ENCODE measurements around the gene TRPT1. TPM values are rescaled to one million over a fixed set of nuclear protein-coding genes. Genes with fewer than 3 reads are reported as not detected.

TRPT1 gene
- polyA plus RNA-seq, 4 donors, result 46.5 to 115 (median 68.0) TPM

DNA sequence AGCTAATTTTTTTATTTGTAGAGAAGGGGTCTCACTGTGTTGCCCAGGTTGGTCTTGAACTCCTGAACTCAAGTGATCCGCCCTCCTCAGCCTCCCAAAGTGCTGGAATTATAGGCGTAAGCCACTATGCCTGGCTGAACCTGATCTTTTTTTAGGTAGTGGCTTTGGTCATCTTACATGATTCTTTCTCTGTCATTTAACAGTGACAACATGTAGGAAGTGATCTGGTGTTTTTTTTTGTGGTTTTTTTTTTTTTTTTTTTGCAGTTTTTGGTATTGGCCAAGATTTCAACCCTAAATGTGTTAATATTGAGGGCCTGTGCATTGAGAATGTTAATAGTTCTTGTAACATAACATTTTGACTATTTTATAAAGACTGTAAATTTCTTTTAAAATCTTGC, 27.5 kb downstream of the TRPT1 start:
- Histone ChIP-seq H3K27me3 (ENCODE audit: control insufficient read depth in 3 of 3, insufficient read depth in 3 of 3, low read length in 3 of 3) (no peaks in the 10 kb centered on the region), H3K4me1 (ENCODE audit: control insufficient read depth in 3 of 3, insufficient read depth in 2 of 3, low read depth in 1 of 3, low read length in 2 of 3) (no peaks in the 10 kb centered on the region), H3K9me3 (ENCODE audit: control insufficient read depth in 2 of 2, insufficient read depth in 1 of 2, low read depth in 1 of 2, low read length in 1 of 2) (no peaks in the 10 kb centered on the region), H3K27ac (ENCODE audit: low read depth in 1 of 3, low read length in 2 of 3) (no peak overlapping the region), H3K4me3 (ENCODE audit: low read depth in 1 of 3, low read length in 3 of 3) (no peak overlapping the region), H3K36me3 (ENCODE audit: control insufficient read depth in 3 of 3, insufficient read depth in 2 of 3, low read depth in 1 of 3, low read length in 3 of 3) (peaks cover 23 to 89% (median 34%) of the 10 kb centered on the region in 3 donors)
- DNase-seq (no peak), FAIRE-seq (no peak)
- WGBS, 3 donors, result 87 to 97% (median 96%) methylated on average over 2 of the region's 2 CpGs

DNA sequence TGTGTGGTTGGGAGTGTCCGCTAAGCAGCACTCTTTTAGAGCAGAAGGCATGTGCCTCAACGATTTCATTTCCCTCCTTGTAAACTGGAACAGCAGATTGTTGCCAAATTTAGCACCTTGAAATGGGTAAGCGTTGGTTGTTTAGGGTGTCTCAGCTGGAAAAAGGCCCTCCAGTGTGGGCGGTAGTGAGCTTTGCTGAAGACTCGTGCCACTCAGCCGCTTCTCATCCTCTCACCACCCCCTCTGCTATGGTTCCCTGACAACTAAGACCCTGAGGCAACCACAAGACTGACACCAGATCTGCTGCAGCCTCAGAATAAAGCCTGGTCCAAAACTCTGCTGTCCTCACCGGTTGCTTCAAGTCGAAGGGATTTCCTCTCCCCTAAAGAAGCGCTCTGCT, 29.4 kb downstream of the TRPT1 start:
- Histone ChIP-seq H3K4me3 (ENCODE audit: low read depth in 1 of 3, low read length in 3 of 3) (no peak overlapping the region), H3K4me1 (ENCODE audit: control insufficient read depth in 3 of 3, insufficient read depth in 2 of 3, low read depth in 1 of 3, low read length in 2 of 3) (no peaks in the 10 kb centered on the region), H3K9me3 (ENCODE audit: control insufficient read depth in 2 of 2, insufficient read depth in 1 of 2, low read depth in 1 of 2, low read length in 1 of 2) (no peaks in the 10 kb centered on the region), H3K27me3 (ENCODE audit: control insufficient read depth in 3 of 3, insufficient read depth in 3 of 3, low read length in 3 of 3) (no peaks in the 10 kb centered on the region), H3K27ac (ENCODE audit: low read depth in 1 of 3, low read length in 2 of 3) (no peak overlapping the region), H3K36me3 (ENCODE audit: control insufficient read depth in 3 of 3, insufficient read depth in 2 of 3, low read depth in 1 of 3, low read length in 3 of 3) (peaks cover 25 to 88% (median 32%) of the 10 kb centered on the region in 3 donors)
- FAIRE-seq (no peak), DNase-seq (no peak)
- 83 to 88% (median 85%) methylated on average over 9 of the region's 9 CpGs for WGBS, 3 donors

DNA sequence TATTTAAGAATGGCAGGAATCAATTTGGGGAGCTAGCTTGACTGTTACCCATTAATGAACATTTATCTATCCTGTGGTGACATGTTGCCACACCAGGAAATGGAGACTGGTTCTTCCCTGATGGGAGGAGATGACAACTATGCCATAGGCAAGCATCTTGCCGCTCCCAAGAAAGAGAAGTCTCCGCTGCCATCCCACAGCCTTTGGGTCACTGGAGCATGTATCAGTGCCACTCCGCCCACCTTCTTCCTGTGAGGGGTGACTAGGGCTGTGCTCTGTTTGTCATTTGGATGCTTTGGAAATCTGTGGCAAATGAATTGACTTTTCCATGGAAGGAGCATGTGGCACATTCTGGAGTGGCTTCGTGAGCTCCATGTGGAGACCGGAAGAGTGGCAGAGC, 33.6 kb downstream of the TRPT1 start:
- Histone ChIP-seq H3K4me3 (ENCODE audit: low read depth in 1 of 3, low read length in 3 of 3) (no peak overlapping the region), H3K4me1 (ENCODE audit: control insufficient read depth in 3 of 3, insufficient read depth in 2 of 3, low read depth in 1 of 3, low read length in 2 of 3) (no peaks in the 10 kb centered on the region), H3K36me3 (ENCODE audit: control insufficient read depth in 3 of 3, insufficient read depth in 2 of 3, low read depth in 1 of 3, low read length in 3 of 3) (peaks cover 18 to 77% (median 21%) of the 10 kb centered on the region in 3 donors), H3K27me3 (ENCODE audit: control insufficient read depth in 3 of 3, insufficient read depth in 3 of 3, low read length in 3 of 3) (no peaks in the 10 kb centered on the region), H3K9me3 (ENCODE audit: control insufficient read depth in 2 of 2, insufficient read depth in 1 of 2, low read depth in 1 of 2, low read length in 1 of 2) (no peaks in the 10 kb centered on the region), H3K27ac (ENCODE audit: low read depth in 1 of 3, low read length in 2 of 3) (no peak overlapping the region)
- WGBS, 3 donors, result 93 to 98% (median 96%) methylated on average over 5 of the region's 5 CpGs
- no peak for DNase-seq
- FAIRE-seq, result no peak

DNA sequence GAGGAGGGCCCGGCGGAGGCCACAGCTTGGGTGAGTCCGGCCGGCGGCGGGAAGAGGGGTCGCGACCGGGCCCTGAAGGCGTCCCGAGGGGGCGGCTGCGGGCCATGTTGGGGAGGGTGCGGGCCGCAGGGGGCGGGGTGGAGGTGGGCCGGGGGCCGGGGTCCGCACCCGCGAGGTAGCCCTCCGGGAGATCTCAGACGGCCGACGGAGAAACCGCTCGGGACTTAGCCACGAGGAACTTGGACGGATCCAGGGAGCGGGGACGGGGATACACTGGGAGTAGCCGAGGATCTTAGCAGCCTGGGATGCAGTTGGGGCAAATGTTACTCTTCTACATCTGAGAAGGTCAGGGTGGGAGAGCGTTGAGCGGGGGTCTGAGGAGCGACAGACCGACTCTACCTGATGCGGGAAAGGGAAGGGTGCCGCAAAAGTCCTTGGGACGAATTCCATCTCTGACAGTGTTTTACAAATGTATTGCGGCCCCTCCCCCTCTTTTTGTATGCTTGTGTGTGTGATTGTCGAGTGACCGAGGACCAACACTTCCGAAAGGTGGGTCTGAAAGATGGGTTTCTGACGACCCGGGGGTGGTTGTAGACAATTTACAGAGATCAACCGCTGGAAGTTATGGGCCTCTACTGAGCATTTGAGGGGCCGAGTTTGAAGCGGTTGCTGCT, 39.4 kb downstream of the TRPT1 start:
- no peak overlapping the region for H3K4me3 ChIP-seq (ENCODE audit: low read depth in 1 of 3, low read length in 3 of 3)
- H3K4me1 ChIP-seq (ENCODE audit: control insufficient read depth in 3 of 3, insufficient read depth in 2 of 3, low read depth in 1 of 3, low read length in 2 of 3), result peaks cover 0 to 16% (median 0%) of the 10 kb centered on the region in 3 donors
- H3K27me3 ChIP-seq (ENCODE audit: control insufficient read depth in 3 of 3, insufficient read depth in 3 of 3, low read length in 3 of 3), result no peaks in the 10 kb centered on the region
- FAIRE-seq, result no peak
- peak overlapping the region in 1 of 3 donors; percentile 52 for H3K27ac ChIP-seq (ENCODE audit: low read depth in 1 of 3, low read length in 2 of 3)
- peaks cover 0 to 27% (median 0%) of the 10 kb centered on the region in 3 donors for H3K36me3 ChIP-seq (ENCODE audit: control insufficient read depth in 3 of 3, insufficient read depth in 2 of 3, low read depth in 1 of 3, low read length in 3 of 3)
- no peaks in the 10 kb centered on the region for H3K9me3 ChIP-seq (ENCODE audit: control insufficient read depth in 2 of 2, insufficient read depth in 1 of 2, low read depth in 1 of 2, low read length in 1 of 2)
- peak in 1 of 2 donors; percentile 61 for DNase-seq
- WGBS, 3 donors, result 0 to 1% (median 1%) methylated on average over 40 to 48 of the region's 48 CpGs

GRCh38 chr11:64185693-64186491, 40.1 kb downstream of the TRPT1 start, which contains the start of gene STIP1:
STIP1 (plus strand) TSS chr11:64186171; CDS start chr11:64186262, 91 bp downstream.
- H3K27me3 ChIP-seq (ENCODE audit: control insufficient read depth in 3 of 3, insufficient read depth in 3 of 3, low read length in 3 of 3), result no peaks in the 10 kb centered on the region
- H3K9me3 ChIP-seq (ENCODE audit: control insufficient read depth in 2 of 2, insufficient read depth in 1 of 2, low read depth in 1 of 2, low read length in 1 of 2), result no peaks in the 10 kb centered on the region
- FAIRE-seq (peak; percentile 49), DNase-seq (peak; percentile 99 to 100)
- H3K36me3 ChIP-seq (ENCODE audit: control insufficient read depth in 3 of 3, insufficient read depth in 2 of 3, low read depth in 1 of 3, low read length in 3 of 3), result peaks cover 0 to 22% (median 0%) of the 10 kb centered on the region in 3 donors
- H3K27ac ChIP-seq (ENCODE audit: low read depth in 1 of 3, low read length in 2 of 3), result peak within 1 kb of the TSS; percentile 86 to 96 (median 91)
- H3K4me1 ChIP-seq (ENCODE audit: control insufficient read depth in 3 of 3, insufficient read depth in 2 of 3, low read depth in 1 of 3, low read length in 2 of 3), result peaks cover 0 to 24% (median 0%) of the 10 kb centered on the region in 3 donors
- 0 to 1% (median 0%) methylated on average over 50 to 74 of the region's 74 CpGs for WGBS, 3 donors
- peak within 1 kb of the TSS; percentile 55 to 70 (median 64) for H3K4me3 ChIP-seq (ENCODE audit: low read depth in 1 of 3, low read length in 3 of 3)

GRCh38 chr11:64185175-64185692, 40.8 kb downstream of the TRPT1 start:
- Histone ChIP-seq H3K36me3 (ENCODE audit: control insufficient read depth in 3 of 3, insufficient read depth in 2 of 3, low read depth in 1 of 3, low read length in 3 of 3) (peaks cover 0 to 16% (median 0%) of the 10 kb centered on the region in 3 donors), H3K4me3 (ENCODE audit: low read depth in 1 of 3, low read length in 3 of 3) (peak overlapping the region; percentile 55 to 70 (median 64)), H3K9me3 (ENCODE audit: control insufficient read depth in 2 of 2, insufficient read depth in 1 of 2, low read depth in 1 of 2, low read length in 1 of 2) (no peaks in the 10 kb centered on the region), H3K4me1 (ENCODE audit: control insufficient read depth in 3 of 3, insufficient read depth in 2 of 3, low read depth in 1 of 3, low read length in 2 of 3) (peaks cover 0 to 27% (median 0%) of the 10 kb centered on the region in 3 donors), H3K27me3 (ENCODE audit: control insufficient read depth in 3 of 3, insufficient read depth in 3 of 3, low read length in 3 of 3) (no peaks in the 10 kb centered on the region), H3K27ac (ENCODE audit: low read depth in 1 of 3, low read length in 2 of 3) (peak overlapping the region; percentile 86 to 96 (median 91))
- 0% methylated on average over 52 of the region's 52 CpGs for WGBS, 3 donors
- no peak for FAIRE-seq
- peak in 1 of 2 donors; percentile 83 for DNase-seq

- WGBS, 3 donors, result 78 to 91% (median 86%) methylated on average over 6 to 7 of the region's 7 CpGs
These were observed 42.1 kb downstream of the TRPT1 start for GRCh38 chr11:64183890-64184289.

More at GRCh38 chr11:64183890-64184289, 42.1 kb downstream of the TRPT1 start:
- peaks cover 0 to 13% (median 0%) of the 10 kb centered on the region in 3 donors for H3K36me3 ChIP-seq (ENCODE audit: control insufficient read depth in 3 of 3, insufficient read depth in 2 of 3, low read depth in 1 of 3, low read length in 3 of 3)
- H3K9me3 ChIP-seq (ENCODE audit: control insufficient read depth in 2 of 2, insufficient read depth in 1 of 2, low read depth in 1 of 2, low read length in 1 of 2), result no peaks in the 10 kb centered on the region
- peak overlapping the region in 1 of 3 donors; percentile 1 for H3K27ac ChIP-seq (ENCODE audit: low read depth in 1 of 3, low read length in 2 of 3)
- H3K4me3 ChIP-seq (ENCODE audit: low read depth in 1 of 3, low read length in 3 of 3), result no peak overlapping the region
- H3K27me3 ChIP-seq (ENCODE audit: control insufficient read depth in 3 of 3, insufficient read depth in 3 of 3, low read length in 3 of 3), result no peaks in the 10 kb centered on the region
- DNase-seq, result no peak
- H3K4me1 ChIP-seq (ENCODE audit: control insufficient read depth in 3 of 3, insufficient read depth in 2 of 3, low read depth in 1 of 3, low read length in 2 of 3), result peaks cover 0 to 27% (median 0%) of the 10 kb centered on the region in 3 donors
- FAIRE-seq, result no peak

All from small intestine (tissue), 7 donors.